GM19238 (cell line): ENCODE results near the gene SCGB3A1.

Experiments
- DNase-seq: peaks from one replicate; pipeline ENCODE4 v3.0.0; 2011; ENCODE audit warnings: low spot score; ENCODE audit not compliant: insufficient read length

Gene SCGB3A1

DNA sequence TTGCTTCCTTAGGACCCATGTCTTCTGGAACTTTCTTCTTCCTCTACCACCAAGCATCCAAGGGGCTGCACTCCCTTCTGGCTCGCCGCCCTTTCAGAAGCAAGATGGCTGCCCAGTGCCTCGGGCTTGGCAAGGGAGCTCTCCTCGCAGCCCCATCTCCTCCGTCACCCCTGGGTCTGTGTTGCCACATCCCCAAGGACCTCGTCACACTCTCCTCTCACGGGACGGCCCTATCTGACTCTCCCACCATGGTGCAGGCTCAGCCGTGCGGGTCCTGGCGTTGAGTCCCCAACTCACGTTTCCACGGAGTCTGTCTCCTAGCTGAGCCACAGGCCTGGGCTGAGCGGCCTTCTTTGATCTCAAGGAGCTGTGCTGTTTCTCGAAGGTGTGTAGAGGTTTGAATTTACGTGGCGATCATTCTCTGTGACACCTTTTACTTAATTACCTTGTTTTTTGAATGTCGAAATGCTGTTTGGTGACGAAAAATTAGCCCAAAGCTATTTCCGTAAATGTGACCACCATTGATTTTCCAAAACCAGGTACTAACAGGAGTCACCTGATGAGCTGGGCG is 15.0 kb upstream of the SCGB3A1 start:
- DNase-seq = no peak

DNA sequence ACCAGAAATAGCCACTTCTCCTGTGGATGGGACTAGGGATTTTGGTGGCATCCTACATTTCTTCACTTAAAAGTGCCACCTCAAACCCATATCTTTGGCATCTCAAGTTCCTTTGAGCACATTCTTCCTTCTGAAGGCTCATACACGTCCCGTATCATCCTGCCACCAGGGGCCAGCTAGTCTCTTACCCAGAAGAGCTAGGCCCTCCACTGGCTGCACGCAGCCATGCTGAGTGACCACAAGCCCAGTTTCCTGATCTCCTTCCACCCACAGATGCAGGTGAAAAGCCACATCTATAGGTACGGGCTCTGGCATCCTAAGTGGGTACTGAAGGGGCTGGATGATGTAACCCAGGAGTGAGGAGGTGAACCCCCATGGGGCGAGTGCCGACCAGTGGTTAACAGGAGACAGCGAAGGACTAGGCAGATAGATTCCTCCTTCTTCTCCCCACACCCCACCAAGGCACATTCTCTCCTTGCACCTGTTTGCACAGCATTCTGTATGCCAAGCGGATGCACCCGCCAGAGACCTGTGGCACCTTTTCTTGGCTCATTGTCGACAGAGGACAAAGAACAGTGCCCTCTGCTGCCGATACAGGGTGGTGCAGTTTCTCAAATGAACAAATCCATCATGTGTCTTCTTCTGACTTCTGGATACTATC is 14.4 kb upstream of the SCGB3A1 start:
- DNase-seq = peak; percentile 63

DNA sequence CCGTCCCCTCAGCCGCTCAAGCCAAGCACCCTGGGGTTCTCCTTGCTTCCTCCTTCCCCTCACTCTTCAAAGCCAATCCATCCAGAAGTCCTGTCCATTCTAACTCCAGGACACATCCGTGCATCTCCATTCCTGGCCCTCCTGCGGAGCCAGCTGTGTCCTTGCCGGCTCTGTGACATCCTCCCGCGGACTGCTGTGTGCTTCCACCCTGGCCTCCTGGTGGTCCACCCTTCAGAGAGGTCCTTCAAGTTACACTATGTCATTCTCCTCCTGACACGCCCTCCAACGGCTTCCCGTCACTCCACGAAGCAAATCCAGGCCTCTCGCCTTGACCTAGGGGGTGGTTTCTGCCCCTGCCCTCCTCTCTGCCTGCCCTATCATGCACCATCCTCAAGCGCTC is 13.0 kb upstream of the SCGB3A1 start:
- DNase-seq = no peak

DNA sequence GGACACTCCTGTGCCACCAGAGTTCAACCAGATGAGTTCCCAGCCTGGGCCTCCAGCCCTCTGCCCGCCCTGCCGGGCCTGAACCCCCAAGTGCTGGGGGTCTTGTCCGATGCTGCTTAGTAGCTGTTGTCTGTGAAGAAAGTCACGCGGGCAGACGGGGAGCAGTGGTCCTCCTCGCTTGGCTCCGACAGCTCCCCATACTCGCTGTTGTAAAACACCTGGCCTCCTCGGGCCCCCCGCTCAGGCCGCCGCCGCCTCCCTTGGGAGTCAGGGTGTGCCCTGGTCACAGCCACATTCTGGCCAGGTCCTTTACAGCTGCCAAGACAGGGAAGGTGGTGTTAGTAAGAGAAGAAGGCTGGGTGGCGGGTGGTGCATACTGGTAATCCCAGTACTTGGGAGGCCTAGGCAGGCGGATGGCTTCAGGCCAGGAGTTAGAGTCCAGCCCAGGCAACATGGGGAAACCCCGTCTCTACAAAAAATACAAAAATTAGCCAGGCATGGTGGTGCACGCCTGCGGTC is 11.8 kb upstream of the SCGB3A1 start:
- no peak for DNase-seq

DNA sequence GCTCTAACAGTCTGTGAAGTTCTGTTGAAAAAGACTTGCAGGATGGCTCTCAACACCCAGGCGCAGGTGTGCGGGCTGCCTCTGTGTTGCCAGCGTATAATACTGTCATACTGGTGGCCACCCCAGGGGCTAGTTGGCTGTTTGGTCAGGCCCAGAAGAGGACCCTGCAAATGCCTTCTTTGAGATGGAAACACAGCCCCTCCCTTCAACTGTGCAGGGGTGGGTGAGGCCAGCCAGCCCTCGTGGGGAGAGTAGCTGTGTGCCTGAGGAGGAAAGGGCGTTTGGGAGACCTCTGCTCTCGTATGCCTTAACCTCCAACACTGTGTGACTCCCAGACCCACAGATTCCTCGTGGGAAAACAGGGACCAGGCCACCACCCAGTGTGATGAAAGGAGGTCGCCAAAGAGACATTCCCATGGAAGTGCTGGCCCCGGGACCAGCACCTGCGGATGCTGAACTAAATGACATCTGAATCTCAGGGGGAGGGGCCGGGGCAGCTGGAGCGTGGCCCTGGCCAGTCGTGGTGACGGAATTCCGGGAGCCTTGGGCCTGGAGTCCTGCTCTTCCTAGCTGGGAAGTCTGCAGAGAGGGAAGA is 11.3 kb upstream of the SCGB3A1 start:
- DNase-seq = no peak

DNA sequence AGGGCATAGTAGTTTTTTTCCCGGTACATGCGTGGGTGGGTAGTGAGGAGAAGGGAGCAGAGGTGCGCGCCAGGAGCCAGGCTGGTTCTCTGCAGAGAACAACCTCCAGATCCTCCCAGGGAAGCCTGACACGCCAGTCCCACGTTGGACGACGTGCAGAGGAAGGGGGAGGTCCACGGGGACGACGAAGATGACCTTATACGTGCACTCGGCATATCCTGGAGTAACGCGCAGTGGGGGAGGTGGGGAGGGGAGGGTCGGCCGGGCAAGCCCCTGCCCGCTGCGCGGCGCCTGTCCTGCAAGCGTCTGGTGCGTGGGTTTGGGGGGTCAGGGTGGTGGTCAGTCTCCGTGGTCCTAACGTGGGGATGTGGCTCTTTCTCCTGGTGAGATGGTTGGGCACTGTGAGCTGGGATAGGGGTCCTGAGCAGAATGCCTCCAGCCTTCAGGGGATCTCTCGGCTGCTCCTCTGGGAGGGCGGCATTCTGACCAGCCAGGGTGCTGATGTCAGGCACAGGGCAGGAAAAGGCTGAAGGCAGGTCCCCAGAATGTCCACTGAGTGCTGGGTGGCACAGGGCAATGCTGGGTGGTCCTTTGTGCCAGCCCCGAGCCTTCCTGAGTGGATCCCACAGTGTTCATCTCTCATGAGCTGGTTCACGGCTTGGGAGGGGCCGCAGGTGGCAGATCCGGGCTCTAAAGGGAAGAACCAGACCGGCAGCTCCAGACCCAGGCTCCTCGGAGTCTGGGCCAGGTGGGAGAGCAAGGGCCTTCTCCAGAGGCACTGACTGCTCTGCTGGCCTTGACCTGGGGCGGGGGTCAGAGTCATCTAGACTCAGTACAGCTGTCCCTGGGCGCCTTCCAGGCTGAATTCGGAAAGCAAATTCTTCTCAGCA is 10.5 kb upstream of the SCGB3A1 start:
- DNase-seq = no peak

DNA sequence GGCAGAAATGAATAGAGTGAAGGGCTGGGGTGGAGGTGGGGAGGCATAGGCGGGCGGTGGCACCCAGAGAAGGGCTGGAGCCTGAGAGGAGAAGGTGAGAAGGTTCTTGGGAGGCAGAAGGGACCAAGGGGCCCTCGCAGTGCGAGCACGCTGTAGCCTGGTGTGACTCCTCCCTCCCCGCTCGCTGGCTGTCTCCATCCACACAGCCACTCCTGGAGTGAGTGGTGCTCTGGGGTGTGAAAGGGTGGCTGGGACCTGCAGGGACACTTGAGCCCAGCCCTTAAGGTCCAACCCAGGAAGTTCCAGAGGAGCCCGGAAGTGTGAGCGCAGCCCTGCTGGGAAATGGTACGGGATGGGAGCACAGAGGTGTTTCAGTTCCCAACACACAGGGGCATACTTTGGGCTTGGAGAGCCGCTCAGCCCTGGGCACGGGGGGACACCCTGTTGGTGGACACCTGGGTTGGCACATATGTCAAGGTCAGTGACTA is 9.3 kb upstream of the SCGB3A1 start:
- DNase-seq = no peak

DNA sequence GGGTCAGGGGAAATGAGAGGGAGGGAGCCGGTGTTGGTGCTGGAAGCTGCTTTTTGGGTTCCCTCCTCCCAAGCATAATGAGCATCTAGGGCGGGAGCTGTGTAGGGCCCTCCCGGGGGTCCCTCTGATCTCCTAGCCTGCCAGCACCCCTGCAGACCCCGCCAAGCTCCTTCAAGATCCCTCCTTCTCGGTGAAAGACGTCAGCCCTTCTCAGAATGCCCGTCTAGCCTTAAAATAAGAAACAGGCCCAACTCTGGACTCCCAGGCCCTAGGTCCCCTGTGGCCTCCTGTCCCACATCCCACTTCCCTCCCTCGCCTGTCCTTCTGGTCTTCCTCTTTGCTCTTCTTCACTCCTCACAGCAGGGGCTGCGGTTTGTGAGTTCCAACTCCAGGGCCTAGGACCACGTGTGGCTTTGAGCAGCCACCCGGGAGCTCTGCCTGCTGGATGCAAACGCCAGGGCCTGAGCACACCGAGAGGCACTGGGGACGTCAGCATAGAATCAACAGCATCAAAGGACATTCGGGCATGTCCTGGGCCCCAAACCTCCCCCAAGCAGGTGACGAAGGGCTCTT is 8.8 kb upstream of the SCGB3A1 start:
- no peak for DNase-seq

DNA sequence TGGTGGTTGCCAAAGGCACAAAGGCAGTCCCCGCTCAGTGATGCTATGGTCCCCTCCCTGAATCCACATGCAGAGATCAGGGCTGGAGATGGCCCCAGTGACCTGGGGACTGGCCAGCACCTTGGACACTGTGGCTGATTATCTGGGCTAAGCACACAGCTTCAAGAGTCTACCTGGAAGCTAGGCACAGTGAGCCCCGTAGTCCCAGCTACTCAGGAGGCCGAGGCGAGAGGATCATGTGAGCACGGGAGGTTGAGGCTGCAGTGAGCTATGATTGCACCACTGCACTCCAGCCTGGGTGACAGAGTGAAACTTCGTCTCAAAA is 8.3 kb upstream of the SCGB3A1 start:
- no peak for DNase-seq

DNA sequence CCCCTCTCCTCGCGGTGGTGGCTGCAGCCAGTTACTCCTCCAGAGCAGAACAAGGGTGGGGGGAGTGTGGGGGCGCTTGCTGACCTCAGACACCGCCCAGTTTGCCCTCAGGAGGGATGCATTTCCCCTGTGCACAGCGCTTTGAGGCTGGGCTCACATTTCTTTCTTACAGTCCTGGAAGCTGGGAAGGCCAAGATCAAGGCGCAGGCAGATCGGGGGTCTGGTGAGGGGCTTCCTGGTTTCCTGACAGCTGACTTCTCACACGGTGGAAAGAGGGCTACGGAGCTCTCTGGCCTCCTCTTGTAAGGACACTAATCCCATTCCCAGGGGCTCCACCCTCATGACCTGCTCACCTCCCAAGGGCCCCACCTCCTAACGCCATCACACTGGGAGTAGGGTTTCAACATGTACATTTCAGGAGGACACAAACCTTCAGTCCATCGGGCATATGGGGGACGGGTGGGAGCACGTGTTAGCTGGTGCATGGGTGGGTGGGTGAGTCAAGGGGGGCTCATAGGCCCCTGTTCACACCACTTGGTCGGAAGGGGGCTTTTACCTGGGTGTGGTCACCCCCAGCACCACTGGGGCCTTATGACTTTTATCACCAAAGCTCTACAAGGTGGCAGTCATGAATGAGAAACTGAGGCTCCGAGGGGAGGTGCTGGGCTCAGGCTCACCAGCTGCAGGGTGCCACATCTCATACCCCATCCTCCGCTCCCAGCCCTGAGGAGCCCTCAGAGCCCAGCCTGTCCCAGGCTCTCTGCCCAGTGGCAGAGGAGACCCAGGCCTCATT is 7.7 kb upstream of the SCGB3A1 start:
- DNase-seq = no peak

DNA sequence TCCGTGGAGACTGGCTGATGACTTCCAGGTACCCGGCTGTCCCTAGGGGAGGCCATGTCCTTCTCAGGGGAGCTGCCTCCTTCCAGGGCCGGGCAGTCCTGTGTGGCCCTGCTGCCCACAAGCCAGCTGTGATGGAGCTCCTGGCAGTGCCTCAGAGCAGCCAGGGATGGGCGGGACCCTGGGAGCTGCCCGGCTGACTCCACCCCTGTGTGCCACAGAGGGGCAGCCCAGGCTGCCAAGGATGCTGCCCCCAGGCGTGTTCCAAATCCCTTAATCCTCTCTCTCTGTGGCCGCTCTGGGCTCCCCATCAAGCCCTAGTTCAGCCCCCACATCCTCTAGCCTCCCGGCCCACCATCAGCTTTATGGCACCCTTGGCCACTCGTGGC is 7.0 kb upstream of the SCGB3A1 start:
- DNase-seq = no peak

DNA sequence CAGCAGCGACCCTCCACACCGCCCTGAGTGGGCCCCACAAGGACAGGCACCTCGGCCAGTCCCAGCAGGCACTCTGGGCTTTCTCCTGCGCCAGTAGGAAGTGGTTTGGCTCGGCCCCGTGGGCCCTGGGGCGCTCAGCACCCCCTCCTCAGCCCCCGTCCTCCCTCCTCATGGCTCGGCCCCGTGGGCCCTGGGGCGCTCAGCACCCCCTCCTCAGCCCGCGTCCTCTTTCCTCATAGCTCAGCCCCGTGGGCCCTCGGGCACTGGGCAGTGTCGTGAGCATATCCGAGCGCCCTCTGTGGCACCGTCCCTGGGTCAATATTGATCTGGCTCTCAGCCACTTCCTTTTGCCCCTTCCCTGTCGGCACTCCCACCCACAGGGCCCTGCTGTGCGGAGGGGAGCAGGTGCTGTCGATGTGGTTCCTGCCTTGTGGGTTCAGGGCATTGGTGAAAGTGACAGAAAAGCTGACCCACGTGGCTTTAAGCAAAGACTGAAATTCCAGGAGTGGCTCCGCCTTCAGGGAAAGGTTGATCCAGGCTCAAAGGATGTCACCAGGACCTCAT is 5.5 kb upstream of the SCGB3A1 start:
- DNase-seq = no peak

DNA sequence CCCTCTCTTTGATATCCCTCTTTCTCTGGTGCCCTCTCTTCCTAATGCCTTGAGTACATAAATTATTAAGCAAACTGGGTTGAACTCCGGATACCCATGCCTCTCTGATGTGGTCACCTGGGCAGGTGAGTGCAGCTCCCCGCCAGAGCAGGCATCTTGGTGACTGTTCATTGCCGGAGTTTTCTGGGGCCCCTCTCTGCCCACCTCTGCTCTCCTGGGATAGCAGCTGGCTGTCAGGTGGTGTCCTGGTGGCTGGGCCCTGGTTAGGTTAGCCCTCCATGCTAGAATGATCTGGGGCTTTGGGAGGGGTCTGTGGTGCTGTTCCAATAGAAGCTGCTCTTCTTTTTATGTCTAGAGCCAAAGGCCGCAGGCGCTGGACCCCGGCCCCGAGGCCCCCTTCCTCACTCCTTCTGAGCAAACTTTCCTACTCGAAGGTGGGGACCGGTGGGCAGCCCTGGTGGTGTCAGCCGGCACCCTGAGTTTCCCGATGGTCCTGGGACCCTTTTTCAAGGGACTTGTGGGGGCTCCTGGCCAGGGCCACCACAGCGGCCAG is 4.9 kb upstream of the SCGB3A1 start:
- DNase-seq = no peak

DNA sequence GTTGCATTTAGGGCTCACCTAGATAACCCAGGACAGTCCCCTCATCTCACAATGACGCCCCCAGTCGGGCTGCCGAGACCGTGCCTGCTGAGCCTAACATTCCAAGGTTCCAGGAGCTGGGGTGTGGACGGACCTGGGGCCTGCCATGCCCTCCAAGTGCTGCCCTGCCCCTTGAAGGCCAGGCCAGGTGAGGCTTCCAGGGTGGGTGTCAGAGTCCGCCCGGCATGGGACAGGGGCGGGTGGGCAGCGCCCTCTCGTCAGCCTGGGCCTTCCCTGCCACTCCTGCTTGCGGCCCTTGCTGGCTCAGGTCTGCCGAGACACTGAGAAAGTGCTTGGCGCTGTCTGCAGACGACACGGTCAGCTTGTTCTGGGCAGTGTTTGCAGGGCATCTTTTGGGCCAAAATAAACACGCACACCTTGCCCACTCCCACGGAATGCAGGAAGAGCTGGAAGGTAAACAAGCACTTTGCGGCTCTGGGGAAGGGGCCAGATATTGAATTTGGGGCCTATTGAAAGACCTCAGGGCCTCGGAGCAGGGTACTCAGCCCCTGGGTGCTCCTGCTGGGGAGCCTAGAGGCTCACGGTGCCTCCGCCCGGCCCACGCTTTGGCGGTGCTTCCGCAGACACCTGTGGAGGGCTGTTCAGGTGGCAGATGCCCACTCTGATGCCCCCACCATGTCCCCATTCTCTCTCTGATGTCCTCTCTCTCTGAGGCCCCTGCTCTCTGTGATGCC is 4.2 kb upstream of the SCGB3A1 start:
- DNase-seq = no peak

DNA sequence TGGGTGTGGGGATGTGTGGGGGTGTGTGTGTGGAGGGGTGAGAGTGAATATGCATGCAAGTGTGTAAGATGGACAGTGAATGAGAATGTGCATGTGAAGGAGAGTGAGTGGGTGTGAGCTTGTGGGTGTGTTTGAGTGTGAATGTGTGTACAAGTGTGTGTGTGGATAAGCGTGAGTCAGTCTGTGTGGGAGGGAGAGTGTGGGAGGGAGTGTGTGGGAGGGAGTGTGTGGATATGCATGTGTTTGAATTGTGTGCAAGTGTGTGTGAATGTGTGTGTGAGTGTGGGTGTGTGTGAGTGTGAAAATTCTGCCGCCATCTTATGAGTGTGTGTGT is 3.7 kb upstream of the SCGB3A1 start:
- no peak for DNase-seq

DNA sequence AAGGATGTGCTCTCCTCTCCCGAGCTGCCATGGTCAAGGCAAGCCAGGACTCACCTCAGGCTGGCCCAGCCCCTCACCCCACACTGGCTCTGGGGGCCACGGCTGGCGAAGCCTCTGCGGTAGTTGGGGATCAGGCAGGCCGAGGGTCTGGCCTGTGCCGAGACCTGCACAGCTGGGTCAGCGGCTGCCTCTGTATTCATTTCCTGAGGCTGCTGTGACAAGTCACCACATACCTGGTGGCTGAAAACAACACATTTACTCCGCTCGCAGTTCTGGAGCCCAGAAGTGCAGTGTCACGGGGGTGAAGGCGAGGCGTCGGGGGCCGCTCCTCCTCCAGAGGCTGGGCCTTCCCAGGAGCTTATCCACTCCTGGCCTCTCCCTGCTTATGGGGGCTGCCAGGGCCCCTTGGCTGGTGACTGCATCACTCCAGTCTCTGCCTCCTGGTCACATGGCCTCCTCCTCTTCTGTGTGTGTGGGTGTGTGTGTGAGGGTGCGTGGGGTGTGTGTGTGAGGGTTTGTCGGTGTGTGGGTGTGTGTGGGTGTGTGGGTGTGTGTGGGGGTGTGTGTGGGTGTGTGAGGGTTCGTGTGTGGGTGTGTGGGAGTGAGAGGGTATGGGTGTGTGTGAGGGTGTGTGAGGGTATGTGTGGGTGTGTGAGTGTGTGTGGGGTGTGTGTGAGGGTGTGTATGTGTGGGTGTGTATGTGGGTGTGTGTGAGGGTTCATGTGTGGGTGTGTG is 3.2 kb upstream of the SCGB3A1 start:
- DNase-seq = no peak

DNA sequence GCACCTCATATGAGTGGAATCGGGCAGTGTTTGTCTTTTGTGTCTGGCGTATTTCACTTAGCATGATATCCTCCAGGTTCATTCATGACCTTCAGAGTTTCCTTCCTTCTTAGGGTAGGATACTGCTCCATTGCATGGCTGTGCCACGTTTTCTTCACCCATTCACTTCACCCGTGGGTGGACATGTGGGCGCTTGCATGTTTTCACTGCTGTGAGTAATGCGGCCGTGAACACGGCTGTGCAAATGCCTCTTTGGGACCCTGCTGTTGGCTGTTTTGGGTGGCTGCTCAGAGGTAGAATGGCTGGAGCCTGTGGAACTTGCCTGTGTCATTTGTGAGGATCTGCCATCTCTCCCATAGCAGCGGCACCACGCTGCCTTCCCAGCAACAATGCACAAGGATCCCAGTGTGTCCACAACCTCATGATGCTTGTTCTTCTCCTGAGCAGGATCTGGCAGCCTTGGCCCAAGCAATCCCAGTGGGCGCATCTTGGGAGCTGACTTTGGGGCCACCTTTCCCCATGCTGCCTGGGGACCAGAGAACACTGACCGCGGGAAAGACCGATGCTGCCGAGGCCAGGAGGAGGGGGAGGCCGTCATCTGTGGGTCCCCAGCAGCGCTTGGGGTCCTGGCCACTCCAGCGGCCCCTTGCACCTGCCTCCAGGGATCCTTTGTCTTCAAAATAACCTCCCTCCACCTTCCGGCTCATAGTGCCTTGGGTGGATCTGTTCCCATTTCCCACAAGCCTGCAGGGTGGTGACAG is 2.3 kb upstream of the SCGB3A1 start:
- DNase-seq = no peak

DNA sequence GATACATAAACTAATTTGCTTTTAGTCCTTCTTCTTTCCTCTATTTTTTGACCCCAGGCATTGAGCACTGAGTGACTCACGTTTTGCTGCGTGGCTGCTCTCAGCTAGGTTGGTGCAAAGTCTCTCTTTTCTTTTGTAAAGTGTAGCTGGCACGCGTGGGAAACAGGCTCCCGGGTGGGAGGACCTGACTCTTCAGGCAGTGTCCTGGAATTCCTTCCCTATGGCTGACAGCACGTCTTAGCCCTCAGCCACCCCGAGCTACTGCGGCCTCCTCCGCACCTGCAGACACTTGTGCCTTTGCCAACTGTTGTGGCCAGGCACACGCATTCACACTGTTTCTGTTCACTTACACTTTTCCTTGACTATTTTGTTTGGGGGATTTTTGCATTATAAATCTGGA is 877 bp upstream of the SCGB3A1 start:
- no peak for DNase-seq
